Hepatocyte (in vitro differentiated cells): Measurements from ENCODE around the gene SAFB2. TPM values are rescaled to one million over a fixed set of nuclear protein-coding genes. Genes with fewer than 3 reads are reported as not detected.

Experiments used
- DNase-seq: peaks from one replicate; pipeline ENCODE4 v3.0.0-alpha.2; 2016; ENCODE audit warnings: low spot score
- H2AFZ ChIP-seq: fragments of 200-600 bp; sonication (generic); 2 replicates; pipeline ENCODE4 v1.6.0; 2016; ENCODE audit warnings: antibody characterized with exemption, mild to moderate bottlenecking
- H3K27ac ChIP-seq: fragments of 200-600 bp; sonication (generic); 2 replicates; pipeline ENCODE4 v1.5.1; 2016; ENCODE audit warnings: mild to moderate bottlenecking
- H3K27me3 ChIP-seq: fragments of 200-600 bp; sonication (generic); 2 replicates; pipeline ENCODE4 v1.6.1; 2016
- H3K36me3 ChIP-seq: fragments of 200-600 bp; sonication (generic); replicated peaks from 2 replicates; pipeline ENCODE4 v1.5.1; 2016; ENCODE audit warnings: low read depth; ENCODE audit not compliant: insufficient read depth
- H3K4me1 ChIP-seq: fragments of 200-600 bp; sonication (generic); 2 replicates; pipeline ENCODE4 v1.5.1; 2016; ENCODE audit warnings: mild to moderate bottlenecking, moderate library complexity; ENCODE audit not compliant: insufficient read depth
- H3K4me2 ChIP-seq: fragments of 200-600 bp; sonication (generic); 2 replicates; pipeline ENCODE4 v1.6.0; 2016
- H3K4me3 ChIP-seq: fragments of 200-600 bp; sonication (generic); 2 replicates; pipeline ENCODE4 v1.5.1; 2016; ENCODE audit warnings: mild to moderate bottlenecking
- H3K79me2 ChIP-seq: fragments of 200-600 bp; sonication (generic); 2 replicates; pipeline ENCODE4 v1.6.0; 2017; ENCODE audit warnings: mild to moderate bottlenecking
- H3K9me2 ChIP-seq: fragments of 200-600 bp; sonication (generic); replicated peaks from 2 replicates; pipeline ENCODE4 v1.6.0; 2017; ENCODE audit warnings: mild to moderate bottlenecking; ENCODE audit not compliant: insufficient read depth
- H3K9me3 ChIP-seq: fragments of 200-600 bp; sonication (generic); 2 replicates; pipeline ENCODE4 v1.5.1; 2016; ENCODE audit warnings: low read depth, mild to moderate bottlenecking
- H4K20me1 ChIP-seq: fragments of 200-600 bp; sonication (generic); 2 replicates; pipeline ENCODE4 v1.6.0; 2016; ENCODE audit warnings: mild to moderate bottlenecking; ENCODE audit not compliant: insufficient read depth, poor library complexity, severe bottlenecking
- EZH2 ChIP-seq: fragments of 200-600 bp; sonication (generic); IDR thresholded peaks from 2 replicates; pipeline ENCODE4 v1.6.1; 2016; ENCODE audit warnings: antibody characterized with exemption, mild to moderate bottlenecking, borderline replicate concordance
- EZH2phosphoT487 ChIP-seq: fragments of 200-600 bp; sonication (generic); IDR thresholded peaks from one replicate; pipeline ENCODE4 v1.6.1; 2018; ENCODE audit warnings: antibody characterized with exemption, mild to moderate bottlenecking, low read depth, moderate library complexity; ENCODE audit not compliant: unreplicated experiment, severe bottlenecking
- WGBS: methylation state at CpG from one replicate; pipeline ENCODE4 v1.1.6; 2016; ENCODE audit warnings: low lambda C conversion rate; ENCODE audit errors: missing lambda C conversion rate; 5-methylcytosine and 5-hydroxymethylcytosine counted together
- polyA plus RNA-seq: library from polyadenylated mRNA; unstranded; fragments of >200 nt; fragmentation: Nextera tagmentation; extraction: Ambion mirVana; gene quantifications from 2 replicates; pipeline ENCODE4 v1.2.1, GENCODE V29; 2016
- total RNA-seq: library from RNA; depleted of rRNA; stranded (reverse); fragments of >200 nt; gene quantifications from 2 replicates; pipeline ENCODE4 v1.2.3, GENCODE V29; 2014
- TF ChIP-seq, protein P1 (sequence below): fragments of 200-600 bp; sonication (generic); IDR thresholded peaks from 2 replicates; pipeline ENCODE4 v1.5.1; 2016; ENCODE audit warnings: antibody characterized with exemption, mild to moderate bottlenecking; ENCODE audit not compliant: poor library complexity

The SAFB2 gene
- total and polyA plus RNA-seq, 2 experiments from 2014 or later: 21.1 to 42.6 TPM

- Histone ChIP-seq H3K4me1 (no peaks in the 10 kb centered on the region), H3K4me2 (no peak overlapping the region), H3K4me3 (no peak overlapping the region), H2AFZ (no peak overlapping the region), H3K79me2 (no peaks in the 10 kb centered on the region), H3K9me2 (no peaks in the 10 kb centered on the region), H4K20me1 (no peaks in the 10 kb centered on the region), H3K36me3 (no peaks in the 10 kb centered on the region), H3K27ac (no peak overlapping the region), H3K27me3 (no peaks in the 10 kb centered on the region), H3K9me3 (no peaks in the 10 kb centered on the region)
- DNase-seq: no peak
- TF ChIP-seq EZH2: no peak
- TF ChIP-seq EZH2phosphoT487: no peak
- TF ChIP-seq, protein P1, sequence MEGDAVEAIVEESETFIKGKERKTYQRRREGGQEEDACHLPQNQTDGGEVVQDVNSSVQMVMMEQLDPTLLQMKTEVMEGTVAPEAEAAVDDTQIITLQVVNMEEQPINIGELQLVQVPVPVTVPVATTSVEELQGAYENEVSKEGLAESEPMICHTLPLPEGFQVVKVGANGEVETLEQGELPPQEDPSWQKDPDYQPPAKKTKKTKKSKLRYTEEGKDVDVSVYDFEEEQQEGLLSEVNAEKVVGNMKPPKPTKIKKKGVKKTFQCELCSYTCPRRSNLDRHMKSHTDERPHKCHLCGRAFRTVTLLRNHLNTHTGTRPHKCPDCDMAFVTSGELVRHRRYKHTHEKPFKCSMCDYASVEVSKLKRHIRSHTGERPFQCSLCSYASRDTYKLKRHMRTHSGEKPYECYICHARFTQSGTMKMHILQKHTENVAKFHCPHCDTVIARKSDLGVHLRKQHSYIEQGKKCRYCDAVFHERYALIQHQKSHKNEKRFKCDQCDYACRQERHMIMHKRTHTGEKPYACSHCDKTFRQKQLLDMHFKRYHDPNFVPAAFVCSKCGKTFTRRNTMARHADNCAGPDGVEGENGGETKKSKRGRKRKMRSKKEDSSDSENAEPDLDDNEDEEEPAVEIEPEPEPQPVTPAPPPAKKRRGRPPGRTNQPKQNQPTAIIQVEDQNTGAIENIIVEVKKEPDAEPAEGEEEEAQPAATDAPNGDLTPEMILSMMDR: no peak
- 95% methylated on average over 17 of the region's 17 CpGs for WGBS
These were observed 31.1 kb downstream of the SAFB2 start for GRCh38 chr19:5591476-5591875.

GRCh38 chr19:5590865-5591154 lies 31.8 kb downstream of the SAFB2 start:
- Histone ChIP-seq H2AFZ (no peak overlapping the region), H3K27ac (no peak overlapping the region), H3K79me2 (no peaks in the 10 kb centered on the region), H3K27me3 (no peaks in the 10 kb centered on the region), H4K20me1 (no peaks in the 10 kb centered on the region), H3K4me2 (no peak overlapping the region), H3K4me1 (peaks cover under 1% of the 10 kb centered on the region), H3K9me2 (no peaks in the 10 kb centered on the region), H3K9me3 (no peaks in the 10 kb centered on the region), H3K4me3 (no peak overlapping the region), H3K36me3 (no peaks in the 10 kb centered on the region)
- no peak for DNase-seq
- TF ChIP-seq EZH2phosphoT487: no peak
- TF ChIP-seq EZH2: no peak
- TF ChIP-seq, protein P1: no peak
- WGBS: 99% methylated on average over 7 of the region's 9 CpGs

DNA sequence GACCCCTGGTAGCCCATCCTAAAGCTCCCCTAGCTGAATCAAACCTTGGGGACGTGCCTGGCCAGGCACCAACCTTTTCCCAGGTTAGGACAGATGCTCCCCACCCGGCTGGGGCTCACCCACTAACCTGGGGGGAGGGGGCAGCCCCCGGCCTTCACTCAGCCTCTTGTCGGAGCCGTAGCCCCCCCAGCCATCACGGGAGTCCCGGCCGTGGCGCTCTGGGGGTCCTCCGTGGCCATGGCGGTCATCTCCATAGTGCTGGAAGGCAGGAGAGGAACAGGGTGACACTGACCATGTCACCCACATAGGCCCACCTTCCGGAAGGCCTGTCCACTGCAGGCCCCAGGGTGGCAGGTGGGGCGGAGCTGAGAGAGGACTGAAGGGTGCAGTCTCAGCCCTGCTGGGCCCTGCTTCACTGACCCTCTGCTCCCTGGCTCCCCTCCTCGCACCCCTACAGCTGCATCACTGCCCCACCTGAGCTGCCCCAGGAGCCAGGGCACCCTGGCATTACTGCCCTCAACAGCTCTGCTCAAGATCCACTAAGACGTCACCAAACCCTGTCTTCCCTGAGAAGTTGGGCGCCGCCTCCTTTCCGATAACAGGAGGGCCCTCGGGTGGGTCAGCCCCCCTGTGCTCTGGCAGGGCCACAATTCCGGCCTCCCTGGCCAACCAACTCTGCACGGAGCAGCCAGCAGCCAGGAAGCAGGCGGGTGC lies 32.3 kb downstream of the SAFB2 start:
- H3K4me3 ChIP-seq: no peak overlapping the region
- H3K27me3 ChIP-seq: no peaks in the 10 kb centered on the region
- no peaks in the 10 kb centered on the region for H3K9me2 ChIP-seq
- no peak overlapping the region for H2AFZ ChIP-seq
- TF ChIP-seq, protein P1: no peak
- TF ChIP-seq EZH2 (no peak), EZH2phosphoT487 (no peak)
- 98% methylated on average over 19 of the region's 22 CpGs for WGBS
- H4K20me1 ChIP-seq: no peaks in the 10 kb centered on the region
- H3K36me3 ChIP-seq: no peaks in the 10 kb centered on the region
- H3K27ac ChIP-seq: no peak overlapping the region
- no peak for DNase-seq
- H3K4me2 ChIP-seq: no peak overlapping the region
- H3K79me2 ChIP-seq: no peaks in the 10 kb centered on the region
- no peaks in the 10 kb centered on the region for H3K9me3 ChIP-seq
- H3K4me1 ChIP-seq: peaks cover 3% of the 10 kb centered on the region
